Mesendoderm (in vitro differentiated cells): ENCODE results near the gene OR6Q1. TPM values are rescaled to one million over a fixed set of nuclear protein-coding genes. Genes with fewer than 3 reads are reported as not detected.
"Not testable (repeated sequence)": the region's sequence is repeated elsewhere in the genome, so short reads cannot be mapped to it uniquely, and the experiment has no call there.

Experiments used
- DNase-seq: peaks from one replicate; pipeline ENCODE4 v3.0.0; 2013
- H2AK5ac ChIP-seq: 2 replicates; pipeline ENCODE4 v1.6.1; 2013; ENCODE audit warnings: low read length, inconsistent platforms
- H2BK120ac ChIP-seq: 2 replicates; pipeline ENCODE4 v1.6.1; 2013; ENCODE audit warnings: low read depth, mild to moderate bottlenecking, low read length, moderate library complexity, mixed read lengths
- H2BK15ac ChIP-seq: replicated peaks from 2 replicates; pipeline ENCODE4 v1.6.1; 2013; ENCODE audit warnings: low read depth, mild to moderate bottlenecking, moderate library complexity
- H2BK5ac ChIP-seq: 2 replicates; pipeline ENCODE4 v1.6.1; 2013; ENCODE audit warnings: low read length, inconsistent platforms
- H3K18ac ChIP-seq: 2 replicates; pipeline ENCODE4 v1.6.1; 2013; ENCODE audit warnings: mild to moderate bottlenecking, low read length, mixed read lengths
- H3K23ac ChIP-seq: one replicate; pipeline ENCODE4 v1.6.1; 2013; ENCODE audit warnings: low read length
- H3K27ac ChIP-seq: 2 replicates; pipeline ENCODE4 v1.5.1; 2013; ENCODE audit warnings: low read depth, mild to moderate bottlenecking, inconsistent platforms, low read length, moderate library complexity
- H3K27me3 ChIP-seq: 2 replicates; pipeline ENCODE4 v1.6.1; 2013; ENCODE audit warnings: low read length, control low read depth, mild to moderate bottlenecking, inconsistent platforms; ENCODE audit not compliant: insufficient read depth, poor library complexity
- H3K36me3 ChIP-seq: 2 replicates; pipeline ENCODE4 v1.6.1; 2013; ENCODE audit warnings: low read length, inconsistent platforms; ENCODE audit not compliant: control insufficient read depth, insufficient read depth
- H3K4ac ChIP-seq: one replicate; pipeline ENCODE4 v1.6.1; 2013; ENCODE audit warnings: low read depth, mild to moderate bottlenecking, low read length, moderate library complexity
- H3K4me1 ChIP-seq: 2 replicates; pipeline ENCODE4 v1.6.1; 2013; ENCODE audit warnings: low read depth, low read length, inconsistent platforms; ENCODE audit not compliant: control insufficient read depth
- H3K4me2 ChIP-seq: 2 replicates; pipeline ENCODE4 v1.6.1; 2013; ENCODE audit warnings: low read length
- H3K4me3 ChIP-seq: 2 replicates; pipeline ENCODE4 v1.5.1; 2013; ENCODE audit warnings: mild to moderate bottlenecking, low read length
- H3K56ac ChIP-seq: one replicate; pipeline ENCODE4 v1.6.1; 2013; ENCODE audit warnings: low read length
- H3K79me1 ChIP-seq: 2 replicates; pipeline ENCODE4 v1.6.1; 2013; ENCODE audit warnings: low read length, inconsistent platforms
- H3K79me2 ChIP-seq: 2 replicates; pipeline ENCODE4 v1.6.1; 2013; ENCODE audit warnings: mild to moderate bottlenecking, low read length; ENCODE audit not compliant: control insufficient read depth, insufficient read depth
- H3K9ac ChIP-seq: 2 replicates; pipeline ENCODE4 v1.6.1; 2013; ENCODE audit warnings: low read length, inconsistent platforms
- H4K5ac ChIP-seq: one replicate; pipeline ENCODE4 v1.6.1; 2013; ENCODE audit warnings: low read length
- H4K8ac ChIP-seq: one replicate; pipeline ENCODE4 v1.6.1; 2013; ENCODE audit warnings: low read depth, mild to moderate bottlenecking, control low read depth, low read length, moderate library complexity
- WGBS: extraction: QIAGEN DNeasy Blood & Tissue Kit; methylation state at CpG from one replicate; pipeline ENCODE4 v1.1.7; 2013; ENCODE audit warnings: low lambda C conversion rate, missing lambda C conversion rate; ENCODE audit not compliant: insufficient coverage; ENCODE audit errors: extremely low coverage; 5-methylcytosine and 5-hydroxymethylcytosine counted together
- polyA plus RNA-seq, 2 experiments: library from polyadenylated mRNA; stranded (reverse); fragments of 200-250 nt; gene quantifications; one replicate each; pipeline ENCODE4 v1.2.3, GENCODE V29; 2013

OR6Q1 gene, protein sequence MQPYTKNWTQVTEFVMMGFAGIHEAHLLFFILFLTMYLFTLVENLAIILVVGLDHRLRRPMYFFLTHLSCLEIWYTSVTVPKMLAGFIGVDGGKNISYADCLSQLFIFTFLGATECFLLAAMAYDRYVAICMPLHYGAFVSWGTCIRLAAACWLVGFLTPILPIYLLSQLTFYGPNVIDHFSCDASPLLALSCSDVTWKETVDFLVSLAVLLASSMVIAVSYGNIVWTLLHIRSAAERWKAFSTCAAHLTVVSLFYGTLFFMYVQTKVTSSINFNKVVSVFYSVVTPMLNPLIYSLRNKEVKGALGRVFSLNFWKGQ
- not detected for polyA plus RNA-seq (2013, experiment 1 of 2)
- polyA plus RNA-seq (2013, experiment 2 of 2), result not detected

DNA sequence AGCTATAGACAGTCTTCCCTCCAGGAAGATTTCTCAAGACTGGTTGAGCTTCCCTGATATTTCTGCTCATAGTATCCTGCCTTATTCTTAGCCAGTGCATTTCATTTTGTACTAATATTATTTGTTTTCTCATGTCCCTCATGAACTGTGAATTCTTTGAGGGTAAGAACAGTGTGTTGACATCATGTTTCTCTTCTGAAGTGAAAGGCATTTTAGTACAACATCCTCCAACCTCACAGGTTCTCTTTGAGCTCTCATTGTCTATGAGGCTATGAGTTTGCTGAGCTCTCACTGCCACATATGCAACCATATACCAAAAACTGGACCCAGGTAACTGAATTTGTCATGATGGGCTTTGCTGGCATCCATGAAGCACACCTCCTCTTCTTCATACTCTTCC is at the start of gene OR6Q1:
OR6Q1 (plus strand) TSS at position 301 of the 400 bp plus-strand sequence; CDS start at position 301, 0 bp downstream.
- Histone ChIP-seq H3K36me3 (no peaks in the 10 kb centered on the region), H4K8ac (no peak within 1 kb of the TSS), H3K4ac (no peak within 1 kb of the TSS), H4K5ac (no peak within 1 kb of the TSS), H3K79me2 (no peaks in the 10 kb centered on the region), H3K27ac (no peak within 1 kb of the TSS), H3K27me3 (no peaks in the 10 kb centered on the region), H3K79me1 (no peaks in the 10 kb centered on the region), H3K23ac (no peak within 1 kb of the TSS), H3K18ac (no peak within 1 kb of the TSS), H2BK15ac (no peak within 1 kb of the TSS), H2BK5ac (no peak within 1 kb of the TSS), H3K9ac (no peak within 1 kb of the TSS), H2BK120ac (no peak within 1 kb of the TSS), H3K4me2 (no peak within 1 kb of the TSS), H3K4me1 (no peaks in the 10 kb centered on the region), H2AK5ac (no peak within 1 kb of the TSS), H3K4me3 (no peak within 1 kb of the TSS), H3K56ac (no peak within 1 kb of the TSS)
- DNase-seq, result no peak

DNA sequence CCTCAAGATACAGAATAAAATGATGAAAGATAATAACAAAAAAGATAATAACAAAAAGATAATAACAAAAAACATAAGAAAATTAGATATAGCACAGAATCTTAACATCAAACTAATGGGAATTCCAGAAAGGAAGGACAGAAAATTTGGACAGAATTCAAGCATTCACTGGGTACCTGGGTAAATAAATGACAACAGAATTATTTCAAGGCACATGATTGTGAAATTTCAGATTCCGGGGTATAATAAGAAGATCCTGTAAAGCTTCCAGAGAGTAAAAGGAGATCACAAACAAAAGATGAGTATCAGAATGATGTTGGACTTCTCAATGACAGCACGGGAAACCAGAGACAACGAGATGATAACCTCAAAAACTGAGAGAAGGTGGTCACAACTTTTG is 49.2 kb upstream of the OR6Q1 start:
- Histone ChIP-seq H3K4ac (no peak overlapping the region), H2BK120ac (no peak overlapping the region), H3K18ac (no peak overlapping the region), H3K36me3 (no peaks in the 10 kb centered on the region), H3K27ac (no peak overlapping the region), H2AK5ac (no peak overlapping the region), H3K4me2 (no peak overlapping the region), H3K4me3 (no peak overlapping the region), H3K79me1 (no peaks in the 10 kb centered on the region), H3K27me3 (no peaks in the 10 kb centered on the region), H3K9ac (no peak overlapping the region), H3K56ac (no peak overlapping the region), H3K79me2 (no peaks in the 10 kb centered on the region), H3K23ac (no peak overlapping the region), H2BK15ac (no peak overlapping the region), H4K5ac (no peak overlapping the region), H3K4me1 (peaks cover 8% of the 10 kb centered on the region), H4K8ac (no peak overlapping the region), H2BK5ac (no peak overlapping the region)
- no peak for DNase-seq
- no CpG with 5 or more reads among the region's 3 CpGs for WGBS

DNA sequence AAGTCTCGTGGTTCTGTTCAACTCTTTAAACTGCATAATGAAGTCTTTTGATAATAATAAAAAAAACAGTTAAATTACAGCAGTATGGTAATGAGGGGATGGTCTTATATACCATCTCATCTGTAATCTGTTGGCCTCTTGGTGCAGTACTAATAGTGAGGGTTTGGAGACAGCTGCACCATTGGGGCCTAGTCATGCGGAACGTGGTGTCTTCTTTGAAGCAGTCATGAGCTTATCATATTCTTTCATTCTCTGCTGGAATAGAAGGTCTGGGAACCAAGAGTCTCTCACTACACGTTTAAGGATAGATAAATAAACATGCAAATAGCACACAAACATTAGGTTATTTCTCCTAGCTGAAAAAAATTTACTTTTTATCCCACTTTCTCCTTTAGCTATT is 48.0 kb upstream of the OR6Q1 start:
- no peak for DNase-seq
- Histone ChIP-seq H3K23ac (no peak overlapping the region), H3K4me1 (peaks cover 3% of the 10 kb centered on the region), H4K8ac (no peak overlapping the region), H3K4me3 (no peak overlapping the region), H3K27me3 (no peaks in the 10 kb centered on the region), H3K79me1 (no peaks in the 10 kb centered on the region), H2BK120ac (no peak overlapping the region), H2BK15ac (no peak overlapping the region), H3K4ac (no peak overlapping the region), H2AK5ac (no peak overlapping the region), H3K79me2 (no peaks in the 10 kb centered on the region), H3K18ac (no peak overlapping the region), H3K56ac (no peak overlapping the region), H3K9ac (no peak overlapping the region), H3K27ac (no peak overlapping the region), H2BK5ac (no peak overlapping the region), H3K36me3 (no peaks in the 10 kb centered on the region), H3K4me2 (no peak overlapping the region), H4K5ac (no peak overlapping the region)
- no CpG with 5 or more reads among the region's 4 CpGs for WGBS

DNA sequence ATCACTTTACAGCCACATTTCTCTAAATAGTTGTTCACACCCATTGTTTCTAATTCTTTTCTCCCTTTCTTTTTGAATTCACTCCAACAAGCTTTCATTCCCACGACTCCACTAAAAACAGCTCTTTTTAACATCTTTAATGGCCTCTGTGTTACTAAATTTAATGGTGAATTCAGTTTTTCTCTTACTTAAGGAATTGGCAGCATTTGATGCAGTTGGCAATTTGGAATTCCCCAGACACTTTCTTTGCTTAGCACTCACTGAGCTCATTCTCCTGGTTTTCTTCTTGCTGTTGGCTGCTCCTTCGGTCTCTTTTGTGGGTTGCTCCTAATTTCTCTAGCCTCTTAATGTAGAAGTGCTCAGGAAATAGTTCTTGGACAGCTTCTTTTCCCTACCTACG is 47.6 kb upstream of the OR6Q1 start:
- Histone ChIP-seq H3K18ac (no peak overlapping the region), H2AK5ac (no peak overlapping the region), H3K79me1 (no peaks in the 10 kb centered on the region), H2BK15ac (no peak overlapping the region), H3K4me1 (no peaks in the 10 kb centered on the region), H2BK5ac (no peak overlapping the region), H3K4me3 (no peak overlapping the region), H3K4ac (no peak overlapping the region), H3K79me2 (no peaks in the 10 kb centered on the region), H4K8ac (no peak overlapping the region), H3K23ac (no peak overlapping the region), H3K36me3 (no peaks in the 10 kb centered on the region), H3K27ac (no peak overlapping the region), H3K56ac (no peak overlapping the region), H4K5ac (no peak overlapping the region), H2BK120ac (no peak overlapping the region), H3K4me2 (no peak overlapping the region), H3K9ac (no peak overlapping the region), H3K27me3 (no peaks in the 10 kb centered on the region)
- no CpG with 5 or more reads among the region's 3 CpGs for WGBS
- DNase-seq, result no peak

DNA sequence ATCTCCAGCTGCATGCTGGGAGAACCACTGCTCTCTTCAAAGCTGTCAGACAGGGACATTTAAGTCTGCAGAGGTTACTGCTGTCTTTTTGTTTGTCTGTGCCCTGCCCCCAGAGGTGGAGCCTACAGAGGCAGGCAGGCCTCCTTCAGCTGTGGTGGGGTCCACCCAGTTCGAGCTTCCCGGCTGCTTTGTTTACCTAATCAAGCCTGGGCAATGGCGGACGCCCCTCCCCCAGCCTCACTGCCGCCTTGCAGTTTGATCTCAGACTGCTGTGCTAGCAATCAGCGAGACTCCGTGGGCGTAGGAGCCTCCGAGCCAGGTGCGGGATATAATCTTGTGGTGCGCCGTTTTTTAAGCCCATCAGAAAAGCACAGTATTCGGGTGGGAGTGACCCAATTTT is 31.2 kb upstream of the OR6Q1 start:
- WGBS, result no CpG with 5 or more reads among the region's 13 CpGs
- H3K4me3 ChIP-seq, H3K23ac ChIP-seq, H3K27ac ChIP-seq, H3K4ac ChIP-seq, H2BK15ac ChIP-seq, H2BK120ac ChIP-seq, H4K8ac ChIP-seq, H3K27me3 ChIP-seq, H3K36me3 ChIP-seq, H3K79me2 ChIP-seq, H4K5ac ChIP-seq, H3K56ac ChIP-seq, H3K4me2 ChIP-seq, H3K79me1 ChIP-seq, H2BK5ac ChIP-seq, H2AK5ac ChIP-seq, DNase-seq, H3K18ac ChIP-seq, H3K4me1 ChIP-seq, H3K9ac ChIP-seq: not testable (repeated sequence)

DNA sequence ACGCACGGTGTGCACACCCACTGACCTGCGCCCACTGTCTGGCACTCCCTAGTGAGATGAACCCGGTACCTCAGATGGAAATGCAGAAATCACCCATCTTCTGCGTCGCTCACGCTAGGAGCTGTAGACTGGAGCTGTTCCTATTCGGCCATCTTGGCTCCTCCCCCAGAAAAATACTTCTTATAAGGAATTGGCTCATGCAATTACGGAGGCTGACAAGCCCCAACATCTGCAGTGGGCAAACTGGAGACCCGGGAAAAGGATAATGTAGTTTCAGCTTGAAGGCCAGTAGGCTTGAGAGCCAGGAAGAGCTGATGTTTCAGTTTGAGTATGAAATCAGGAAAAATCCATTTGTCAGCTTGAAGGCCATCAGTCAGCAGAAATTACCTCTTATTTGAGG is 30.7 kb upstream of the OR6Q1 start:
- H3K79me1 ChIP-seq, H2AK5ac ChIP-seq, H3K4me2 ChIP-seq, H4K5ac ChIP-seq, H3K79me2 ChIP-seq, H3K18ac ChIP-seq, DNase-seq, H3K23ac ChIP-seq, H3K27me3 ChIP-seq, H3K56ac ChIP-seq, H2BK120ac ChIP-seq, H4K8ac ChIP-seq, H3K4ac ChIP-seq, H3K36me3 ChIP-seq, H3K27ac ChIP-seq, H3K4me1 ChIP-seq, H2BK15ac ChIP-seq, H3K4me3 ChIP-seq, H3K9ac ChIP-seq, H2BK5ac ChIP-seq: not testable (repeated sequence)
- WGBS, result no CpG with 5 or more reads among the region's 10 CpGs
